ENCODE measurements around the gene SERPINA9.

SERPINA9 gene

GRCh38 chr14:94462763-94463572 is 13.0 kb downstream of the SERPINA9 start:
- DNase-seq (ENCODE audit: low read depth in 2 of 2): no peak

- no peak for DNase-seq (ENCODE audit: low read depth in 2 of 2)
Observed at GRCh38 chr14:94462219-94462551, 13.8 kb downstream of the SERPINA9 start.

DNA sequence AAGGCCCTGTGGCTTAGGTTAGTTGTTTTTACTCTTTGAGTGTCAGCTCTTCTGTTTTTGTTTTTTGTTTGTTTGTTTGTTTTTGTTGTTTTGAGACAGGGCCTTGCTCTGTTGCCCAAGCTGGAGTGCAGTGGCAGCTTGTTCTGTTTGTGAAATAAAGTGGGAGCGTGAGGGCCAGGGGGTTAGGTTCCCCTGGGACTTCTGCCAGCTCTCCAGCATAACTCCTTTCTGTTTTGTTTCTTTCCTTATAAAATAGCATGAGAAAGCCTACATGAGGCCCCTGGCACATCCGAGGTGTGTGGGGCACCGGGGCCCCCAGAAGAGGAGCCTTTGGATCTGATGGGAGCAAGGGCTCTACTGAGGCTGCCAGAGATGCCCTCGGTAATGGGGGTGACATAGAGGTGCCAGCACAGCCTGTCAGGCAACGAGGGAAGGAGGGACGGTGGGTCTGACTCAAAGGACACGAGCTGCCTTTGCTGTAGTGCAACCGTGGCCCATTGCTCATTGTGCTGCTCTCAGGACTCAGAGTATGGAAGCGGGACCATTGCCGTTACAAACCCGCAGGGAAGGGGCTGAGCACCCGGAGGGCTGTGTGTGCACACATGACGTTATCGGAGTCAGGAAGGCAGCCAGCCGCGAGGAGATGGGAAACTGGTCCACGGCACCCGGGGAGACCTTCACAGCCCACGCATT is 14.3 kb downstream of the SERPINA9 start:
- DNase-seq (ENCODE audit: low read depth in 2 of 2): no peak

DNA sequence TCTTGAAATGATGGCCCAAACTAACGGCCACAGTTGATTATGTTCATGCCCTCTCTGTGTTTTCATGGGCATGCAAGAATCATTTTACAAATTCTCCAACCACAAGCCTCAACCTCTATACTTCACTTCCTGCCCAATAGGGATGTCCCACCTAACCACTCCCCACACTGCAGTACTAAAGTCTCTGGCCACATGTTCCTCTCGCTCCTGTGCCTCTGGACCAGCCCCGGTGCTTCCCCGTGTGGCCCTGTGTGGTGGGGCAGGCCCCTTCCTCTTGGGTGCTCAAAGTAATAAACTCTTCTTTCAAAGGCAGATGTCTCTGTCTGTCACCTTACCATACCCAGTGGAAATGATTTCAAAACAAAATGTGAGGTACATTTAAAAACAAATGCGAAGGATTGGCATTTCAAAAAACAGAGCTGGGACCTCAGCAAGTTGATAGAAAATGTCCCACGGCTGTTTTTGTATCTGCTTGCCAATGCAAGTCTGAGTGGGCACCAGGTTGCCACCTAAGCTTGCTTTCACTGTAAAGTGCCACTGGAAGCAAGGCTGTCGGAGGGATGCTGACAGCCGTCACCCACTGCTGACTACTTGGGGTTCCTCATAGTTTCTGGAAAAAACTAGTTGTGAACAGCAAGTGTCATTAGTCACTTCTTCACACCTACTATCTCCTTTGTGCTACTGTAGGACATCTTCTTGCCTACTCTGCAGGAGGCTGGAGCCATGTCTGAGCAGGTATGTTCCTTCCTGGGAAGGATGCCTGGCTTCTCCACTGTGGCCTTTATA is 15.2 kb downstream of the SERPINA9 start:
- DNase-seq (ENCODE audit: low read depth in 2 of 2): no peak

GRCh38 chr14:94458558-94459205 is 17.3 kb downstream of the SERPINA9 start:
- DNase-seq (ENCODE audit: low read depth in 2 of 2): no peak

DNA sequence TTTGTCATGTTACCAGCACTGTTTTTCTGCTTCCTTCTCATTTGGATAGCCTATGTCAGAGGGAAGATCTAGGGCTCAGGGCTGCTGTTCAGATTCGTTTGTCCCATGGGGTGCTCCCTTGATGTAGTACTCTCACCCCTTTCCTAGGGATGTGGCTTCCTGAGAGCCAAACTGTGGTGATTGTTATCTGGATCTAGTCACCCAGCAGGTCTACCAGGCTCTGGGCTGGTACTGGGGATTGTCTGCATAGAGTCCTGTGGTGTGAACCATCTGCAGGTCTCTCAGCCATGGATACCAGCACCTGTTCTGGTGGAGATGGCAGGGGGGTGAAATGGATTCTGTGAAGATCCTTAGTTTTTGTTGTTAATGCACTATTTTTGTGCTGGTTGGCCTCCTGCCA is 17.9 kb downstream of the SERPINA9 start:
- DNase-seq (ENCODE audit: low read depth in 2 of 2): no peak

GRCh38 chr14:94455928-94456327 is 20.1 kb downstream of the SERPINA9 start:
- DNase-seq (ENCODE audit: low read depth in 2 of 2): no peak

DNA sequence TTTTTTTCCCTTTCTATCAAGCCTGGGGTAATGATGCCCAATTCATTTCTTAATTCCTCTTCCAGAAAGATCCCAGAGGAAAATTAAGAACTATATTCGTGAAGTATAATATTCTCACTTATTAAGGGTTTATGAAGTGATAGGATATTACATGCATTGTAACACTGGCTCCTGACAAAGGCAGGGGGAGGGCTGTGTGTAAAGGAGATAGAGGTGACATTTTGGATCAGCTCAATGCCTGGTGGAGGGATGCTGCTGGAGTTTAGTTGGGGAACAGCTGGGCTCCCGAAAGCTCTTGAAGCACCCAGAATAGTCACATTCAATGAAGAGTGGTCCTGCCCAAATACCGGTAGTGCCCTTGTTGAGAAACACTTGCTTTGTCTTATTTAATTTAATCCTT is 24.2 kb downstream of the SERPINA9 start:
- no peak for DNase-seq (ENCODE audit: low read depth in 2 of 2)

DNA sequence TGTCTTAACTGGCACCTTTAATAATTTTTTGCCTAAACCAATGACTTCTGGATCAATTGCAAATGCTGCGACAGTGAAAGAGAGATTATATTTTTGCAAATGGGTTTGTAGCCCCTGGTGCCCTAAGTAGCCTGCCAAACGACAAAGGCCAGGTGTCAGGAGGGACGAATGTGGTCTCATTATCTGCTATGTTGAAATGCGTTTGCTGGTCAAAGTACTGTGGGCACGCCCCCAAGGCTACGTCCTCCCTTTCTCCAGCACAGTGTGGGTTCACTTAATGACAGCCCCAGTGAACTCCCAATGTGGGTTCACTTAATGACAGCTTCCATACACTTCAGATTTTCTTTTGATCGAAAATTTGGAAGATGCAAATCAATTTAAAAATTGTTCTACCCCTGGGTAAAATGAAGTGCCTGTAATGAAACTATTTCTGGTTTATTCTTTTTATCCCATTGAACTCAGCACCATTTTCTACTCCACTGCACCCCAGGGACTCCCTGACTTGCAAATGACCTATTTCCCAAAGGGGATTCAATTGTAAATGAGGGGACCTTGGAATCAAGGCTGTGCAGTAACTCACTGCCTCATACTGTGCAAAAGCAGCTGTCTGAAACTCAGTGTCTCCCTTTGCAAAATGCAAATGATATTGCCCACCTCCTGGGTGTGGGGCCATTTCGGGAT is 24.8 kb downstream of the SERPINA9 start:
- no peak for DNase-seq (ENCODE audit: low read depth in 2 of 2)

- no peak for DNase-seq (ENCODE audit: low read depth in 2 of 2)
Observed at GRCh38 chr14:94450722-94451090, 25.3 kb downstream of the SERPINA9 start.

GRCh38 chr14:94449930-94450329 is 26.1 kb downstream of the SERPINA9 start:
- DNase-seq (ENCODE audit: low read depth in 2 of 2): no peak

GRCh38 chr14:94448071-94448808 is 27.8 kb downstream of the SERPINA9 start:
- no peak for DNase-seq (ENCODE audit: low read depth in 2 of 2)

- no peak for DNase-seq (ENCODE audit: low read depth in 2 of 2)
Observed at GRCh38 chr14:94447206-94447605, 28.8 kb downstream of the SERPINA9 start.

DNA sequence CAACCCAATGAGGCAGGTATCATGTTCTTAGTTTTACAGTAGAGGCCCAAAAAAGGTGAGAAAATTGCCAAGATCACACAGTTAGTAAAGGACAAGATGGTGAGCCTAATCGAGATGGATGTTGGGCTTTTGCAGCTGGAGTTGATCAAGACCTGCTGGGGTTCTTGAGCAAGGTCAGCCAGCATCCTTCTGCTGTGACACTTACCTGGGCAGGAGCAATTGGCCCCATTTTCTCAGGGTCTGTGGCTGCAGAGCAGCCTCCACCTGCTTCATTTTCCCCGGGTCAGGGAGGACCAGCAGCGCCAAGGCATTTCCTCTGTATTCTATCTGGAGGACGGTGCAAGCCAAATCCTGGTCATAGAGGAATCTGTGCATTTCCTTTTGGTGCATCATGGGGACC is 29.9 kb downstream of the SERPINA9 start:
- DNase-seq (ENCODE audit: low read depth in 2 of 2): no peak

- DNase-seq (ENCODE audit: low read depth in 2 of 2): no peak
Observed at GRCh38 chr14:94445003-94445402, 31.0 kb downstream of the SERPINA9 start.

DNA sequence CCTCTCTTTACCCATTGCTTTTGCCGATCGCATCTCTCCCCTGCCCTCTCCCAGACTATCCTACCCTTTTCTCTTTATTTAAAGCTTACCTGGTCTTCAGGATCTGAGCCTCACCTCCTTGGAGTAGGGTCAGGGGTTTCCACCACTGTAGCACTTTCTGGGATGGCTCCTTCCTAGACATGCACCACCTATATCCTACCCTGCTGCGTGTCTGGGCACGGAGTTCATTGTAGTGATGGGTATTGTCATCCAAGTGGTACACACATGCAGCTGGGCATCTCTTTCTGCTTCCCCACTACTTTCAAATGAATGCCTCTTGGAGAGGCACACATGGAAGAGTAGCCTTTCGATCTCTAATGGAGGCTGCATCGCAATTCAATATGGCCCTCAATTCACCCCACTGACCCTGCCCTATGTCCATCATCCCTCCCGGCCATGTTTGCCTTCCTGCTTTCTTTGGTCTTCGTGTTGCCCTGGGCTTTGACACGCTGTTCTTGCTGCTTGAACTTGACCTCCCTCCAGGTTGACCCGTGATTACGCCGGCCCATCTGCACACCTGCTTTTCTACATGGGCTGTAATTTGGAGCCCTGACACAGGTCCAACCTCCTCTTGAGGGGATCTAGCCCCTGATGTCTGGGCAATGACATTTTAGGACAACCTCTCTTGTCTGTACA is 34.3 kb downstream of the SERPINA9 start:
- no peak for DNase-seq (ENCODE audit: low read depth in 2 of 2)

DNA sequence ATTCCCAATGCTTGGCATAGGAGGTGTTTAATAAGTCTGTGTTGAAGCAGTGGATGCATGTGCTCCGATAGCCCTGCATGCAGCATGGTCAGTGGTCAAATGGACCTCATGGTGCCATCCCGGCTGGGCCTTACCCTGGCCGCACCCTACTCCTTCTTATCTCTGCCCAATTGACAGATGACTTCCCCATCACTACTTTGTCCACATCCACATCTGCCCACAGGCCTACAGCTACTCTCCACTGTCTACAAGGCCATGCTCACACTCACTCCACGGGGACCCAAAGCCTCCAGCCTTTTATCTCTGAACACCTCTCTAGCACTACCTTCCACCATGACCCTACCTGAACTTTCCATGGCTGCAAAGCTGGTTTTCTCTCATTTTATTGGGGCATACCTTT is 34.9 kb downstream of the SERPINA9 start:
- DNase-seq (ENCODE audit: low read depth in 2 of 2): no peak

DNA sequence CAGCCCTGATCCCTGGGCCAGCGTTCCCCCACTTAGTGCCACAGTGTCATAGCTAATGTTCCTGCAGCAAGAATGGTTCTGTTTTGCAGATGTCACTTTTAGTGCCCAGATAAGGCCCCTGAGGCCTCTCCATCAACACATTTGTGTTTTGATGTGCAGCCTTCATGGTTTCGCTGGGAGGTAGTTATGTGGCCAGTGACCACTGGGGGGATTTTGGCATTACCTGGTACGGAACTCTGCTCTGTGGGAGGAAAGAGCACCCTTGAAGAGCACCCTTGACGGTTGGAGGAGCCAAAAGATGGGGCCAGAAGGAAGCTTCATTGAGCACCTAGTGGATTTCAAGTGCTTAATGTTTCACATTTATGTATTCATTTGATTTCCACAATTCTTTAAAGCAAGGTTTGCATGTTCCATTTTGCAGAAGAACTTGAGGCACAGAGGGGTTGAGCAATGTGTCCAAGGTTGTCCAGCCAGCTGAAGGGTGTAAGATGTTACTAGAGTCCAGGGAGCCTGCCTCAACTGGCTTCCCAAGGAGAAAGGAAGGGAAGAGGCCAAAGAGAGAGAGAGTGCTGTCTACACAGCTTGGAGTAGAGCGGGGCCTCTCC is 36.4 kb downstream of the SERPINA9 start:
- DNase-seq (ENCODE audit: low read depth in 2 of 2): no peak

DNA sequence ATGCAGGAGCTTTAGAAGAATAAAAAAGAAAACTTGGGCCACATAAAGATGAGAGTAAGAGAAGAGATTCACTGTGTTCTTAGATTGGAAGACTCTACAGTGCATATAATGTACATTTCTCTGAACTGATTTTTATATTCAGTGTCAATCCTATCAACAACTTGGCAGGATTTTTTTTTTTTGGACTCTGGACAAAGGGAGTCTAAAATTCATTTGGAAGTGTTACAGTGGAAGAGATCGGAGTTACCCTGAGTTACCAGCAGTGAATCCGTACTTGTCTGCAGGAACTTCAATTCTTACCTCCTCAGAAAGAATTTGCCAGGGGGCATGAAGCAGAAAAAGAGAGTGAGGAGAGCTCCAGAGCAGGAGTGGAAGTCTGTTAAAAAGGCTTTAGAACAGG is 47.4 kb downstream of the SERPINA9 start:
- no peak for DNase-seq (ENCODE audit: low read depth in 2 of 2)

GRCh38 chr14:94427016-94427613 is 48.9 kb downstream of the SERPINA9 start:
- DNase-seq (ENCODE audit: low read depth in 2 of 2): no peak

All from stimulated activated CD4-positive, alpha-beta T cell treated with anti-CD3 and anti-CD28 coated beads, Interleukin-1b, Interleukin-23, amount 100 ng/mL, for 4 hours (primary cell).